SIG-M5 treated with dmso at 0.1 percent for 504 hours (cell line): ENCODE data around the gene KCNN2.

Experiments
- DNase-seq: peaks from one replicate; lab custom pipeline; 2025; ENCODE audit not compliant: unreplicated experiment; lab: John Stamatoyannopoulos, UW

The KCNN2 gene

DNA sequence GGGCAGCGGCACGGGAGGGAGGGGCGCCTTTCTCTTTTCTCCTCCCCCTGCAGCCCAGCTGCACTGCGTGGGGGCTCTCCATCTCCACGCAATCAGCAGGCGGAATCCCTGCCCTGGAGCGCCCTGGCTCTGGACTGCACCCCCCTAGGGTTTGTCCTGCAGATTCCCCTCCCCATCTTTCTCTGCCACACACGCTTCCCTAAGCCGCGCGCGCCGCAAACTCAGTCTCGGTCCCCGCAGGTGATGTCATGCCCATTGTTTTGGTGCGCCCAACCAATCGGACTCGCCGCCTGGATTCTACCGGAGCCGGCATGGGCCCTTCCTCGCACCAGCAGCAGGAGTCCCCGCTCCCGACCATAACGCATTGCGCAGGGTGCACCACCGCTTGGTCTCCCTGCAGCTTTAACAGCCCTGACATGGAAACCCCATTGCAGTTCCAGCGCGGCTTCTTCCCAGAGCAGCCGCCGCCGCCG, at the start of gene KCNN2:
Gene KCNN2, plus strand, starts transcription at position 347 of the 473 bp plus-strand sequence. Its CDS starts 70 bp downstream, at position 417.
- peak; percentile 96 for DNase-seq

DNA sequence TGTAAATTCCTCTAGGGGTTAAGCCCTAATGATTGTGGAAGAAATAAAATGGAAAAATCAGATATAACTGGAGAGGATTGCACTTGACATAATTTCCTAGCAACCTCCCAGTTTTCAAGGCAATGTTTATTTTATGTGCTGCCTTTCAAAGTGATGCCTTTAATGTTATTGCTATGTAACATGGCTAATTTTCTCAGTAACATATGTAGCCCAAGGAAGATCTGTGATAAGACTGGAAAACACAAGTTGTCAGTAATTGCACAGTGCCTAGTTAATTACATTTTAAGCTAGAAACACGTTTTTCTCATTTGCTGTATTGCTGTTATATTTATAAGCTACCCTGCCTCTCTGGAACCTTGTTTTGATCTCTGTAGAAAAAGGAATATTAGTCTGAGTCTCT, 49.2 kb upstream of the KCNN2 start:
- no peak for DNase-seq

DNA sequence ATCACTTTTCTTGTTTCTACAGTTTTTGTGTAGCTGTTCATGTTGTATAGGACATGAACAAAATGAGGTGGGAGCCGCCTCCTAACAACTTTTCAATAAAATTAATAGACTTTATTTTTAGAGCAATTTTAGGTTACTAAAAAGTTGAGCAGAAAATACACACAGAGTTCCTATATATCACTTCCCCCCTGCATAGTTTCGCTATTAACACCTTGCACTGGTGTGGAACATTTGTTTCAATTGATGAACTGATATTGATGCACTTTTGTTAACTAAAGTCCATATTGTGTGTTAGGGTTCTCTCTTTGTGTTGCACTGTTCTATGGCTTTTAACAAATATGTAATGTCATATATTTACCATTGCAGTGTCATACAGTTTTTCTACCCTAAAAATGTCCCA, 47.8 kb upstream of the KCNN2 start:
- DNase-seq: no peak

DNA sequence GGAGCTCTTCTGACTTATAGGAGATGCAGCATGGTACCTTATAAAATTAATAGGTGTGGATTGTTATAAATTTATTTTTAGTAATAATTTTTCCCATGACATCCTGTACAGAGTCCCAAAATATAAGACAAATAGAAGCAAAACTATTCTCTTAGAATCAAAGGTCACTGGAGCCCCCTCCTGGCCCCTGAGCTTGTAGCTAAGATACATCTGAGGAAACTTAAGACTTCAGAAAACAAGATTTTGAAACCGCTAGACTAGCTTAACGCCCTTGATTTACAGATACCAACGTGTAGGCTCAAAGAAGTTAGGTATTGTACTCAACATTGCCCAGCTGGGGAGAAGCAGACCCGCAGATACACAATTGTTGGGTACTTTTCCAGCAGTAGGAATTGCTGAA, 45.7 kb upstream of the KCNN2 start:
- no peak for DNase-seq

DNA sequence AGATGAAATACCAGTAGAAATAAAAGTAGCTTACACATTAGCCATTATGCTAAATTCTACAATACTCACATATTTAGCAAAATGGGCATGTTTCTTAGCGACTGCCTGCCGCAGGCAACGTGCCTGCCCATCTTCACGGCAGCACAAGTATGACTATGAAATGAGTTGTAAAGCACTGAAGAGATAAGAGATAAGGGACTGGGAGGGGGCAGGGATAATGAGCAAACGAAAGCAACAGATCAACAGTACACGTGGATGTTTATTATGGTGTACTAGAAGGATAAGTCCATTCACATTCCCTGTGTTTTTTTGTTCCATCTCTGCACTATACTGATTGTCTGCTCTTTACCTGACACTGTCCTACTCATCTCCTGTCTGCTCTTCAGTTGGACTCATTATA, 44.1 kb upstream of the KCNN2 start:
- no peak for DNase-seq

DNA sequence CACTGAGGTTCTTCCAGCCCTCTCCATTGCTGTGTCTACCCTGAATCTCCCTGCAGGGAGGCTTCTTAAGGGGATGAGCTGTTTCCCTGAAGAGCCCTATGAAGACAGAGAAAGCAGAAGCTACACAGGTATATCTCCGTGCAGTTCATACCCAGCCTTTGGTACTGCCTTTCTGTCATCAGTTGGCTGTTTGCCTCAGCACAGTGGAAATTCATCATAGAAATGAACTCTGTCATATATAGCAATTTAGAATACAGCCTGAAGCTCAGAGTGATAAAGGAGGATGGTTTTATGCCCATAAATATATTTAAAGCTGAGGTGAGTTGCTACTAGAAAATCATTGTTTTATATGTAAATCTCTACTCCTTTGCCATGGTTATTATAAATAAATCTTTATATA, 42.6 kb upstream of the KCNN2 start:
- DNase-seq: no peak

DNA sequence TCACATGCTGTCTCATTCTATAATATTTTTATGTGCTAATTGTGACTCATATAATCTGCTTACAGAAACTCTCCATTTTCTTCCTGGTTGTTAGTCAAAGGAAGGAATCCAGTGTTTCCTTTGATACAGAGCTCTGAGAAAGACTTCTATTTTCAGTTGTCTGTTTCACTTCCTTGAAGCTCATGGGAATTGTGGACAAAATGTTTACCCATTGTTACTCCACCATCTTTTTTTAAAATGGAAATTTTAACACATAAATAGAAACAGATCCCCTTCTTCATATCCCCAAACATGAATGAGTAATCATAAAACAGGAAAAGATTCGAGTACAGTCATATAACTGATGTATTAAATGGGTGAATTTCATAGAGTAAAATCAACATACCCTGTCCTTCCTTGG, 42.0 kb upstream of the KCNN2 start:
- DNase-seq: no peak

DNA sequence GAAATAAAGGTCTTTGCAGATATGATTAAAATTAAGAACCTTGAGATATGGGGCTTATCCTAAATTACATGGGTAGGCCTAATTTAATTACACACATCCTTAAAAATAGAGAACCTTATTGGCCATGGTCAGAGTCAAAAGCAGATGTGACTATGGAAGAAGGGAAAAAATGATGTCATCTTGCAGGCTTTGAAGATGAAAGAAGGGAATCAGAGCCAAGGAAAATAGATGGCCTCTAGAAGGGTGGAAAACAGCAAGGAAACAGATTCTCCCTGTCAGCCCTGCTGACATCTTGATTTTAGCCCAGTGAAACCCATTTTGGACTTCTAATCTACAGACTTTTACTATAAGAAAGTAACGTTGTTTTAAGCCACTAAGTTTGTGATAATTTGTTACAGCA, 37.6 kb upstream of the KCNN2 start:
- DNase-seq: no peak

DNA sequence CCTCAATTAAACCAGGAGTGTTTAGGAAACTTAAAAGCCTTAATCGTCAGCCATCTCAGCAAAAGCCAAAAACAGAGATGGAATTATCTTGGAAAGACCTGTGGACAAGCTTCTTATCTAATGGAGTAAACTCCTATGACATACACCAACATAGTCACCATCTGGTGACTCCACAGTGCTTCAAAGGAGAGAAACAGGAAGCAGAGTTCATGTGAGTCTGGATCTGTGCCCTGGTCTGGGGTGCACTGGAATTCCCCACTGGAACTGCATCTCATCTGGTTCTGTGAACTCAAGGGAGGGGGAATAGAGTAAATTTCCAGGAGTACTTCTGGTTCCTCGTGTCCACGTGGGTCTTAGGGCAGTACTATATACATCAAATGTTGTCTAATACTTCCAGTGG, 36.3 kb upstream of the KCNN2 start:
- no peak for DNase-seq

DNA sequence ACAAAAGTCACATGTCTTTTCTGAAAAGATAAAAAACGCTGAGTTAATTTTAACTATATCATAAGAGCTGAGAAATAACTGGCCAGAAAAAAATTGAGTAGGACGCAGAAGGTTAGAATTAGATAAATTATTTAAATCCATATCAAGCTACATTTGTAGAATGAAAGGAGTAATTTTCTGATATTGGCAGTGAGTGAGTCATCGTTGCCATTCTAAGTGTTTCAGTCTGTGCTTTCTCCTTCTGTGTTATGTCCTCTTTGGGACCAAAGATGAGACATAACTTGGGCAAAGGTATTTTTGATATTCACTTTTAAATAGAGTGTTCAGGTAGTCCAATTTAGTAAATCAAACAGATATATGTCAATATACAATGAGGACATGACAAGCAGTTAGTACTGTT, 34.4 kb upstream of the KCNN2 start:
- DNase-seq: no peak

DNA sequence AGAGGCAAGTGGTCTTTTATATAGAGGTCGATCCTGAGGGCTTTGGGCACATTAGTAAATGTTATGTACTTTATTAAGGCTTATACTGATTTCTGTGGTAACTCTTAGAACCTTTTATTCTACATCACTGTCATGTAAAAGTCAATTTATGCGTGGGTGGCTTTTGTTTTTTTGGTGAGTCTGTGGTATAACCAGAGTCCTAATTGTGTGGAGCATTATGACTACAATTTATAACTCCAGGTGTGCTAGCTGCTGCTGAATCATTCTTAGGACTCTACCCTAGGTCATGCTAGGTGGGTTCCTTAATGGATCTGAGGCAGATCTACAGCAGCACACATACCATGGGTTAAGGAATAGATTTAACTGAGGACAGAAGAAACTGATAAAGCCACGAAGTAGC, 33.9 kb upstream of the KCNN2 start:
- no peak for DNase-seq

DNA sequence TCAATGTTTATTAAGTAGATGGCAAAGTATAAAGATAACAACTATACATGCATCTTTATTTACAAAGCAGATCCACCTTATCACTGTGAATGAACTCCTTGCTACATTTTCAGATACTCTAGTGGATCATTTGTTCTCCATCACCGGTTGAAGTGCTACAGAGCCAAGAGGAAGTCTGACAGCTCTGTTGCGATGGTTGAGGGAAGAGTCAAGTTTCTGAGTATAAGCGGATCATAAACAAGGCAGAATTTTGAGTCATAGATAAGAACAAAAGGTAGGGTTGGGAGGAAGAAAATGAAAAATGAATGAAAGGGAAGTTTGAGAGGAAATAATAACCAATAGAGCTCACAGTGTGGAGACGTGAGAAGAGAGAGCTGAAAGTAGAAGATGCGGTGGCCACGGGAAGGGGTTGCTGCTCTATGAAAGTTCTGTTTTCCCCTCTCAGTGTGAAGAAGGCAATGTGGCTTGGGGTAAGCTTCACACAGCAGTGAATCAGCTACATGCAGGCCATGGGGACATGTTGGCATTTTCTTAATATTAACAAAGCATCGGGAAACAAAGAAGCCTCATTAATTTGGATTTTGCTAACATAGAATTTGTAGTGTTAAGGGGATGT, 30.8 kb upstream of the KCNN2 start:
- no peak for DNase-seq

DNA sequence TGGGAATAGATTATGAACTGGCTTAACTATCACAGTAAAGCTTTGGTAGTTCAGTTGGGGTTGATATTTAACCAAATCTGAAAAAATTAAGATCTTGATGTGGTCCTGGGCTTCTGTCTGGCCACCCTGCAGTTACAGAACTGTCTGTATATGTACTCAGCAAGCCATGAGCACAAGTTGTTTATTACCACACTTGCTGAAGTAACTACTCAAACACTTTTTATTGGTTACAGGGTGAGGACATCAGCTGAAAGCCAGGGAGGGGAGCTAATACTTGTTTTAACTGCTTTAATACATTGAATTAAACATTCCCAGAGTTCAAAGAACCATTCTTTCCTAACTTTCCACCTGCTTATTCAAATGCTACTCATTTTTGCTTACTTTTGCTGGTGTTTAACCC, 29.4 kb upstream of the KCNN2 start:
- no peak for DNase-seq

DNA sequence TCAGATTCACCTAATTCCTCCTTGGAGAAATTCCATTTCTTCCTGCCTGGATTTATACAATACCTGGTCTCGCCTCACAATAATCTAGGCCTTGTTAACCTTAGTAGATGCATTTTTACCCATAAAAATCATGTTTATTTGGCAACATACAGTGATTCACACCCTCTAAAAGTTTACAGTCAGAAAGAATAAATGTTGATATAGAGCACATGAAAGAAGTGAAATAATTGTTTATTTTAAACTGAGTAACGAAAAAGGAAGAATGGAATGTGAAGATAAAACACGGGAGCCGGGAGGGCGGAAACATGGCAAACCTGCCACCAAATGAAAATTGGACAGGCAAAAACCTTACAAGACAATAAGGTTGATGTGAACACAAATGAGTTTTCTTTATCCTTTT, 28.9 kb upstream of the KCNN2 start:
- no peak for DNase-seq

DNA sequence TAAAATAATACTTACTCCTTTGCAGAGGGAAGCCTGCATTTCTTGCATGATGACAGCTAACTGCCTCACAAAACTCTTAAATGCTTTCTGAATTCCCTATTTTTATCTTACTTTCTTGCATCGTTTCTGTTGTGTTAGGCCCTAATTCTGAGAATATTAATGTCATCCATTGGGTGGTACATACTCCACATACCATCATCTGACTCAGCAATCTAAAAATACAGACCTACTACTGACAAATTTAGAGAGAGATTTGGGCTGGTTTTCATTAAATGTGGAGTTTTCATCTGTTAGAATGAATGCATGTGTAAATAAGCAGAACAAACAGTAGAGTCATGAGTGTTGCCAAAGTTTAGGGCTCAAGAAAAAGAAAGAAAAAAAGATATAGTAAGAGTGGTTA, 26.5 kb upstream of the KCNN2 start:
- DNase-seq: no peak

DNA sequence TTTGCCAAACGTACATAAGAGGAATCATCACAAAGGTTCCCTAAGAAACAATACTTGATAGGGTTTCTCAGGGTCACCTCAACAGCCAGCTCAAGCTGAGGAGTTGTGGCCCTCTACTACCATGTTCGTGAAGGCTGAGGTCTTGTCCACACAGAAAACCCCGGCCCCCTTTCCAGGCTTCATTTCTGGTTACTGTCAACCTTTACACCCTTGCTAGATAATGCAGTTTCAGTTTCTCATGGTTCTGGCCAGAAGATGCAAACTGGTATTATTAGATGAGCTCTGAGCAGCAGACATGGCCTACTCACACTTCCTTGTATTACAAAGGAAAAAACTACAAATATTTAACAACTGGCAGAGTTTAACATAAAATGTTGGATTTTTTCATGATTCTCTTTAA, 22.8 kb upstream of the KCNN2 start:
- no peak for DNase-seq

DNA sequence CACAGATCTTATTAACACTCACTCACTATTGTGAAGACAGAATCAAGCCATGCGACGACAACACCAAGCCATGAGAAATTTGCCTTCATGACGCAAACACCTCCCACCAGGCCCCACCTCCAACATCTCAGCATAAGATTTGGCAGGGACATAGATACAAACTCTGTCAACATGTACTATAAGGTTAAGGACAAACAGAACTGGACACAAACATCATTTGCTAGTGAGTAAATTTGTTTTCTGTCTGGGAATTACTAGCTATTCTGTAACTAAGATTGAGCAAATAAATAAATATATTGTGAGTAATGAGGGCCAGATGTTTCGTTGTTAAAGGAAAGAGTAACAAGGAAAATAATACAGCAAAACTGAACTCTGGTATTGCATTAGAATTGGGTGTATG, 15.7 kb upstream of the KCNN2 start:
- no peak for DNase-seq

DNA sequence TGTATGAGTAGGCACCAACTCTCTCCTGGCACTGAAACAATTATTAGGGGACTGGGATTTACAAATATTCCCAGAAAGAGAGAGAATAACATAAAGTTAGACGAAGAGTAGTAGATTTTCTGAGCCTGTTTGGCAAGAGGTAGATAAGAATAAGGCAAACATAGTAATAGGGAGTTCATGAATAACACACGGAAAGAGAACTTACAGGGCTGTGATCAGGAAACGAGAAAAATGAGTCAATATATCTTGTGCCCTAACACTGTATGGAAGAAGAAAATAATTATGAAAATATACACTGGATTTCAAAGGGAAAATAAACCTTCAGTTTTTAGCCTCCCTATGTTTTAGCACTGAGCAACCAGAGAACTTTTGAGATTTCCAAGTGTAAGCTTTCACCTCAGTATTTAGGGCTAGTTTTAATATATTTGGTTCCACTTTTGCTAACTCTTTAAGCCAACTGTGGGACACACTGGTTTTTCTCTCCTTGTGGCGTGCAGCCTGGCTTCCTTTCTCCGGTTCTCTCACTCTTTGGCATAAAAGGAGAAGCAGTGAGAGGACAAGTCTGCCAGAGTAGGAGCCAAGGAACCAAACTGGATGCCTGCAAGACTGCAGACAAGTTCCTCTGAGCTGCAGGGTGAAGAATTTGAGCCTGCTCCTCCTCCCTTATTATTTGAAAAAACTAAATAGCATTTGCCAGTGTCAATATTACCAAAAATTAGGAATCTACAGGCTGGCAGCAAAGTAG, 6.6 kb upstream of the KCNN2 start:
- DNase-seq: no peak

DNA sequence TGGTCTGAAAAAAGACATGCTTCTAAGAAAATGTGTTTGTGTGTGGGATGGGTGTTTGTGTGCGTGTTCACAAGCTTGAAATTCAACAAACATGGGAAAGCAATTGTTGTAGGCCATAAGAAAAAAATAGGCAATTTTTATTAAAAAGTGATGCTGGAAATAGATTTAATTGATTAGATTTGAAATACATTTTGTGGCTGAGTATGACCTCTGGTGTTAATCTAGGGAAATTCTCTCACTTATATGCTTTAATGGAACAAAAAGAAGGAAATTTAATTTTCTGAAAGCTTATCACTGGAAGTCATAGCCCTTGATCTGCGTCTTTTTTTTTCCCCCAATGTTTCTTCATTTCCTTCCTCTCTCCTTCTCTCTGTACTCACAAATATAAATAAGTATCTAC, 3.5 kb upstream of the KCNN2 start:
- no peak for DNase-seq

DNA sequence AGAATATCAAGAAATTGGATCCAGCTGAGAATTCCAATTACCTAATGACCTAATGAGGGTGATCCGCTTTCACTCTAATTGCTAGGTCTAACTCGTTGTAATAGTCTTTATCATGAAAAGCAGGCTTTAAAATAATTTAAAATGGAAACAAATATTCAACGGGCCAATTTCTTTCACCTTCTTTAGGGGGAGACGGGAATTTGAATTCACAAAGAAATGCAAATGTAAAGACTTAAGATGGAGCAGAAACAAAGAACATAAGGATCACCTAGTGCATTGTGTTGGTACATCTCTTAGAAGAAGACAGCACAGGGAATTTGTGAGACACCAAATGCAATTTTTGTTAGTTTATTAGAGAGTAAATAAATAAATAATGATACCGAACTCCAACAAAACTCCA, 1.5 kb upstream of the KCNN2 start:
- no peak for DNase-seq

DNA sequence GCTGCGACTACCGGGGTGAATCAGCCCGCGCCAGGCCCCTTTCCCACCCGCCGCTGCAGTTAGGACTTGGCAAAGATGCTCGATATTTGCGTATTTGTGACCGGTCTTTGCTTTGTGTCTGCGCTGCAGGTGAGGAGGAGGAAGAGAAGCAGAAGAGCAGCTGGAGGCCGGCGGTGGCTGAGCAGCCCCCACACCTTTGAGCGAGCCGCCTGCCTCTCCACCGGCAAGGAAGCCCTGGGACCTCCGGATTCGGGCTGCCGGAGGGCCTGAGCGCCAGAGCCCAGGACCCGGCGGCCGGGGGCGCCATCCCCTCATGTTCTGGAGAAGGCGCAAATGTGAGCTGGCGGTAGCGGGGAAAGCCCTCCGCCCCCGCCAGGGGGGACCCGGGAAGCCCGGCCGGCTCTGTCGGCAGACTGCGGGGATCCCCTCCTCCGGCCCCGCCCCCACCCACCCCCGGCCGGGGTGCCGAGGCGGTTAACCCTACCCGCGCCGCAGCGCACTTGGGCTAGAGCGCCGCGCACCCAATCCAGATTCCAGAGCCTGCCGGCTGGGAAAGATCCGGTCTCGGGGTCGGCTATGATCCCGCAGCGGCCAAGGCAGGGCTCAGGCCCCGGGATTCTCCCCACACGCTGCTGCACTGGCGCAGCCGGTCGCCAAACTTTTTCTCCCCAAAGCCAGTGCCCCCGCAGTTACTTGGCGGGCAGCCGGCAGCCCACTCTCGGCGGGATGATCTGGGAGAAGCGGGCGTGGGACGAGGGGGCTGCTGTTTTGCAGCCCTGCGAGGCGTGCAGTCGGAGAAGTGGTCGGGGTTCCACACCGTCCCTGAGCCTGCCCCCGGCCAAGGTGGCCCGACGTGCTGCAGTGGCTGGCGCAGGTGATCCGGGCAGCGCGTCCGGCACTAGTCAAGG, 800 bp upstream of the KCNN2 start:
- peak; percentile 59 for DNase-seq
